GM23338 (cell line): ENCODE results near the gene TEPSIN. TPM values are rescaled to one million over a fixed set of nuclear protein-coding genes. Genes with fewer than 3 reads are reported as not detected.

ENCODE experiments used
- ATAC-seq: fragments of 200-7000 bp; cut with Tn5 transposase; 3 replicates; pipeline ENCODE4 v1.9.1; 2020
- DNase-seq: peaks from one replicate; pipeline ENCODE4 v3.0.0-alpha.2; 2015; ENCODE audit warnings: low spot score
- H2AFZ ChIP-seq: fragments of 200-600 bp; sonication (generic); 2 replicates; pipeline ENCODE4 v1.8.0; 2016; ENCODE audit warnings: antibody characterized with exemption, mild to moderate bottlenecking, moderate library complexity
- H3F3A ChIP-seq: fragments of 200-600 bp; sonication (generic); replicated peaks from 2 replicates; pipeline ENCODE4 v1.8.0; 2017; ENCODE audit warnings: antibody characterized with exemption, mixed run types, low read depth
- H3K27ac ChIP-seq: fragments of 200-600 bp; sonication (generic); 2 replicates; pipeline ENCODE4 v1.6.1; 2016; ENCODE audit warnings: low read depth
- H3K27me3 ChIP-seq: fragments of 200-600 bp; sonication (generic); 2 replicates; pipeline ENCODE4 v1.8.0; 2016; ENCODE audit warnings: mild to moderate bottlenecking, mixed run types, moderate library complexity; ENCODE audit not compliant: insufficient read depth
- H3K36me3 ChIP-seq: fragments of 200-600 bp; sonication (generic); 2 replicates; pipeline ENCODE4 v1.8.0; 2016; ENCODE audit warnings: mild to moderate bottlenecking; ENCODE audit not compliant: insufficient read depth
- H3K4me1 ChIP-seq: fragments of 200-600 bp; sonication (generic); 2 replicates; pipeline ENCODE4 v1.8.0; 2016; ENCODE audit warnings: mild to moderate bottlenecking, moderate library complexity; ENCODE audit not compliant: insufficient read depth
- H3K4me2 ChIP-seq: fragments of 200-600 bp; sonication (generic); 2 replicates; pipeline ENCODE4 v1.7.1; 2017; ENCODE audit warnings: mixed run types
- H3K4me3 ChIP-seq: fragments of 200-600 bp; sonication (generic); 2 replicates; pipeline ENCODE4 v1.6.1; 2016; ENCODE audit warnings: mixed run types
- H3K79me2 ChIP-seq: fragments of 200-600 bp; sonication (generic); replicated peaks from 2 replicates; pipeline ENCODE4 v1.8.0; 2017; ENCODE audit warnings: mild to moderate bottlenecking; ENCODE audit not compliant: insufficient read depth
- H3K9me2 ChIP-seq: fragments of 200-600 bp; sonication (generic); 2 replicates; pipeline ENCODE4 v1.8.0; 2017; ENCODE audit not compliant: insufficient read depth
- H4K20me1 ChIP-seq: fragments of 200-600 bp; sonication (generic); replicated peaks from 2 replicates; pipeline ENCODE4 v1.8.0; 2017; ENCODE audit warnings: mild to moderate bottlenecking; ENCODE audit not compliant: insufficient read depth
- H3K27ac Mint-ChIP-seq: 2 replicates; pipeline ENCODE4 v1.8.0; 2020; ENCODE audit warnings: inconsistent platforms, mild to moderate bottlenecking, moderate library complexity, mixed read lengths
- H3K27me3 Mint-ChIP-seq: 3 replicates; pipeline ENCODE4 v1.8.0; 2022; ENCODE audit warnings: low read depth, mild to moderate bottlenecking, moderate library complexity, mixed read lengths, inconsistent platforms; ENCODE audit not compliant: insufficient read depth, poor library complexity
- H3K36me3 Mint-ChIP-seq: 3 replicates; pipeline ENCODE4 v1.8.0; 2021; ENCODE audit warnings: low read depth, mild to moderate bottlenecking, inconsistent platforms, moderate library complexity, mixed read lengths
- H3K4me1 Mint-ChIP-seq: 3 replicates; pipeline ENCODE4 v1.8.0; 2020; ENCODE audit warnings: mild to moderate bottlenecking, inconsistent platforms, mixed read lengths
- H3K4me3 Mint-ChIP-seq: 3 replicates; pipeline ENCODE4 v1.8.0; 2021; ENCODE audit warnings: moderate library complexity, mild to moderate bottlenecking, inconsistent platforms, mixed read lengths
- H3K9me3 Mint-ChIP-seq: 3 replicates; pipeline ENCODE4 v1.8.0; 2020; ENCODE audit warnings: moderate library complexity, mild to moderate bottlenecking, inconsistent platforms, mixed read lengths
- CREB1 ChIP-seq: fragments of 250-450 bp; sonication (Bioruptor Pico); IDR thresholded peaks from 2 replicates; pipeline ENCODE4 v1.5.0; 2020; ENCODE audit warnings: low read depth, mild to moderate bottlenecking, moderate library complexity
- EZH2 ChIP-seq: fragments of 200-600 bp; sonication (generic); IDR thresholded peaks from one replicate; pipeline ENCODE4 v1.8.0; 2017; ENCODE audit warnings: antibody characterized with exemption, mild to moderate bottlenecking, low read depth; ENCODE audit not compliant: unreplicated experiment
- JUNB ChIP-seq: IDR thresholded peaks from one replicate; pipeline ENCODE4 v1.6.1; 2016; ENCODE audit warnings: antibody characterized with exemption; ENCODE audit not compliant: unreplicated experiment
- NANOG ChIP-seq: IDR thresholded peaks from 2 replicates; pipeline ENCODE4 v1.6.1; 2016; ENCODE audit warnings: antibody characterized with exemption, borderline replicate concordance
- POLR2AphosphoS5 ChIP-seq: IDR thresholded peaks from 2 replicates; pipeline ENCODE4 v1.6.1; 2016; ENCODE audit warnings: antibody characterized with exemption, low read depth
- ZNF331 ChIP-seq: fragments of 250-450 bp; sonication (Bioruptor Pico); IDR thresholded peaks from 2 replicates; pipeline ENCODE4 v1.5.0; 2020; ENCODE audit warnings: low read depth, mild to moderate bottlenecking, moderate library complexity
- ZNF462 ChIP-seq: fragments of 250-450 bp; sonication (Bioruptor Pico); IDR thresholded peaks from 2 replicates; pipeline ENCODE4 v1.5.0; 2020; ENCODE audit warnings: mild to moderate bottlenecking, moderate library complexity
- polyA plus RNA-seq: library from polyadenylated mRNA; unstranded; fragments of >200 nt; fragmentation: Nextera tagmentation; extraction: Ambion mirVana; gene quantifications from 2 replicates; pipeline ENCODE4 v1.2.1, GENCODE V29; 2016
- total RNA-seq: library from RNA; depleted of rRNA; stranded (reverse); fragments of >200 nt; shearing (Covaris generic); gene quantifications from 2 replicates; pipeline ENCODE4 v1.2.3, GENCODE V29; 2014
- TF ChIP-seq, protein P1 (sequence below): IDR thresholded peaks from one replicate; pipeline ENCODE4 v1.6.1; 2018; ENCODE audit warnings: antibody characterized with exemption; ENCODE audit not compliant: unreplicated experiment
- TF ChIP-seq, protein P2 (sequence below), 2 experiments: fragments of 200-600 bp in 1 of 2; sonication (generic) in 1 of 2; conservative IDR thresholded peaks; 2 replicates each; pipeline versions ENCODE4 v1.5.1 to v1.6.1; 2016 to 2017; ENCODE audit warnings: antibody characterized with exemption in 2 of 2, low read depth in 2 of 2, mild to moderate bottlenecking in 2 of 2, moderate library complexity in 1 of 2

Gene TEPSIN
- total and polyA plus RNA-seq, 2 experiments from 2014 or later = 4.4 to 25.3 TPM

GRCh38 chr17:81282876-81283275 is 44.0 kb upstream of the TEPSIN start (continued):
- TF ChIP-seq, protein P1, sequence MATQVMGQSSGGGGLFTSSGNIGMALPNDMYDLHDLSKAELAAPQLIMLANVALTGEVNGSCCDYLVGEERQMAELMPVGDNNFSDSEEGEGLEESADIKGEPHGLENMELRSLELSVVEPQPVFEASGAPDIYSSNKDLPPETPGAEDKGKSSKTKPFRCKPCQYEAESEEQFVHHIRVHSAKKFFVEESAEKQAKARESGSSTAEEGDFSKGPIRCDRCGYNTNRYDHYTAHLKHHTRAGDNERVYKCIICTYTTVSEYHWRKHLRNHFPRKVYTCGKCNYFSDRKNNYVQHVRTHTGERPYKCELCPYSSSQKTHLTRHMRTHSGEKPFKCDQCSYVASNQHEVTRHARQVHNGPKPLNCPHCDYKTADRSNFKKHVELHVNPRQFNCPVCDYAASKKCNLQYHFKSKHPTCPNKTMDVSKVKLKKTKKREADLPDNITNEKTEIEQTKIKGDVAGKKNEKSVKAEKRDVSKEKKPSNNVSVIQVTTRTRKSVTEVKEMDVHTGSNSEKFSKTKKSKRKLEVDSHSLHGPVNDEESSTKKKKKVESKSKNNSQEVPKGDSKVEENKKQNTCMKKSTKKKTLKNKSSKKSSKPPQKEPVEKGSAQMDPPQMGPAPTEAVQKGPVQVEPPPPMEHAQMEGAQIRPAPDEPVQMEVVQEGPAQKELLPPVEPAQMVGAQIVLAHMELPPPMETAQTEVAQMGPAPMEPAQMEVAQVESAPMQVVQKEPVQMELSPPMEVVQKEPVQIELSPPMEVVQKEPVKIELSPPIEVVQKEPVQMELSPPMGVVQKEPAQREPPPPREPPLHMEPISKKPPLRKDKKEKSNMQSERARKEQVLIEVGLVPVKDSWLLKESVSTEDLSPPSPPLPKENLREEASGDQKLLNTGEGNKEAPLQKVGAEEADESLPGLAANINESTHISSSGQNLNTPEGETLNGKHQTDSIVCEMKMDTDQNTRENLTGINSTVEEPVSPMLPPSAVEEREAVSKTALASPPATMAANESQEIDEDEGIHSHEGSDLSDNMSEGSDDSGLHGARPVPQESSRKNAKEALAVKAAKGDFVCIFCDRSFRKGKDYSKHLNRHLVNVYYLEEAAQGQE = no peak
- TF ChIP-seq JUNB (no peak), POLR2AphosphoS5 (no peak)

GRCh38 chr17:81282141-81282540 is 43.3 kb upstream of the TEPSIN start:
- Mint-ChIP-seq H3K9me3 (no peaks in the 10 kb centered on the region), H3K27ac (no peak overlapping the region), H3K4me1 (peaks cover 7% of the 10 kb centered on the region), H3K36me3 (peaks cover 5% of the 10 kb centered on the region; the same call in 2 of the 3 replicates), H3K27me3 (peaks cover 7% of the 10 kb centered on the region), H3K4me3 (no peak overlapping the region)
- Histone ChIP-seq H3F3A (no peaks in the 10 kb centered on the region), H3K36me3 (no peaks in the 10 kb centered on the region; the same call in 1 of the 2 replicates), H3K4me3 (no peak overlapping the region), H3K79me2 (peaks cover 9% of the 10 kb centered on the region; the same call in 1 of the 2 replicates), H3K4me2 (no peak overlapping the region), H3K27me3 (no peaks in the 10 kb centered on the region), H2AFZ (no peak overlapping the region), H3K27ac (no peak overlapping the region), H3K9me2 (no peaks in the 10 kb centered on the region), H4K20me1 (no peaks in the 10 kb centered on the region; the same call in 1 of the 2 replicates), H3K4me1 (no peaks in the 10 kb centered on the region)
- ATAC-seq = no peak
- DNase-seq = no peak
- TF ChIP-seq ZNF331 (CRISPR knock-in tag) (no peak), NANOG (no peak), JUNB (no peak), ZNF462 (CRISPR knock-in tag) (no peak), CREB1 (no peak), EZH2 (no peak), POLR2AphosphoS5 (no peak)
- TF ChIP-seq, protein P2, sequence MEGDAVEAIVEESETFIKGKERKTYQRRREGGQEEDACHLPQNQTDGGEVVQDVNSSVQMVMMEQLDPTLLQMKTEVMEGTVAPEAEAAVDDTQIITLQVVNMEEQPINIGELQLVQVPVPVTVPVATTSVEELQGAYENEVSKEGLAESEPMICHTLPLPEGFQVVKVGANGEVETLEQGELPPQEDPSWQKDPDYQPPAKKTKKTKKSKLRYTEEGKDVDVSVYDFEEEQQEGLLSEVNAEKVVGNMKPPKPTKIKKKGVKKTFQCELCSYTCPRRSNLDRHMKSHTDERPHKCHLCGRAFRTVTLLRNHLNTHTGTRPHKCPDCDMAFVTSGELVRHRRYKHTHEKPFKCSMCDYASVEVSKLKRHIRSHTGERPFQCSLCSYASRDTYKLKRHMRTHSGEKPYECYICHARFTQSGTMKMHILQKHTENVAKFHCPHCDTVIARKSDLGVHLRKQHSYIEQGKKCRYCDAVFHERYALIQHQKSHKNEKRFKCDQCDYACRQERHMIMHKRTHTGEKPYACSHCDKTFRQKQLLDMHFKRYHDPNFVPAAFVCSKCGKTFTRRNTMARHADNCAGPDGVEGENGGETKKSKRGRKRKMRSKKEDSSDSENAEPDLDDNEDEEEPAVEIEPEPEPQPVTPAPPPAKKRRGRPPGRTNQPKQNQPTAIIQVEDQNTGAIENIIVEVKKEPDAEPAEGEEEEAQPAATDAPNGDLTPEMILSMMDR (conservative IDR thresholded peaks at IDR 0.05; ENCODE audit: low read depth in 2 of 2) = no peak
- TF ChIP-seq, protein P1 = no peak
